Central memory CD8-positive, alpha-beta T cell (primary cell): ENCODE results near the gene CLIC3.

ENCODE experiments used
- ATAC-seq: fragments of 150-1000 bp; cut with Tn5 transposase; replicated peaks from 2 replicates; pipeline ENCODE4 v1.10.0; 2022; ENCODE audit warnings: mild to moderate bottlenecking, moderate FRiP score, moderate number of reproducible peaks; ENCODE audit not compliant: poor library complexity, severe bottlenecking; ENCODE audit errors: extremely low read depth
- DNase-seq, 2 donors: peaks; one replicate each; pipeline ENCODE4 v3.0.0; 2021; ENCODE audit warnings: low spot score in 2 of 2
- H3K27ac Mint-ChIP-seq: one replicate; pipeline ENCODE4 v1.8.0; 2022; ENCODE audit warnings: low read depth, mild to moderate bottlenecking, moderate library complexity, mixed read lengths
- H3K27me3 Mint-ChIP-seq: one replicate; pipeline ENCODE4 v1.8.0; 2022; ENCODE audit warnings: mixed read lengths
- H3K36me3 Mint-ChIP-seq: one replicate; pipeline ENCODE4 v1.8.0; 2022; ENCODE audit warnings: mild to moderate bottlenecking, moderate library complexity, mixed read lengths; ENCODE audit not compliant: insufficient read depth
- H3K4me1 Mint-ChIP-seq: one replicate; pipeline ENCODE4 v1.8.0; 2022; ENCODE audit warnings: mixed read lengths
- H3K4me3 Mint-ChIP-seq: one replicate; pipeline ENCODE4 v1.8.0; 2022; ENCODE audit warnings: mild to moderate bottlenecking, moderate library complexity, mixed read lengths
- H3K9me3 Mint-ChIP-seq: one replicate; pipeline ENCODE4 v1.8.0; 2022; ENCODE audit warnings: mixed read lengths

Gene CLIC3

GRCh38 chr9:137019891-137020683, 23.7 kb upstream of the CLIC3 start:
- no peaks in the 10 kb centered on the region for H3K27me3 Mint-ChIP-seq
- DNase-seq = no peak
- peaks cover 6% of the 10 kb centered on the region for H3K36me3 Mint-ChIP-seq
- H3K9me3 Mint-ChIP-seq = no peaks in the 10 kb centered on the region
- ATAC-seq = no peak
- peaks cover 5% of the 10 kb centered on the region for H3K4me1 Mint-ChIP-seq
- H3K27ac Mint-ChIP-seq = no peak overlapping the region
- H3K4me3 Mint-ChIP-seq = no peak overlapping the region

DNA sequence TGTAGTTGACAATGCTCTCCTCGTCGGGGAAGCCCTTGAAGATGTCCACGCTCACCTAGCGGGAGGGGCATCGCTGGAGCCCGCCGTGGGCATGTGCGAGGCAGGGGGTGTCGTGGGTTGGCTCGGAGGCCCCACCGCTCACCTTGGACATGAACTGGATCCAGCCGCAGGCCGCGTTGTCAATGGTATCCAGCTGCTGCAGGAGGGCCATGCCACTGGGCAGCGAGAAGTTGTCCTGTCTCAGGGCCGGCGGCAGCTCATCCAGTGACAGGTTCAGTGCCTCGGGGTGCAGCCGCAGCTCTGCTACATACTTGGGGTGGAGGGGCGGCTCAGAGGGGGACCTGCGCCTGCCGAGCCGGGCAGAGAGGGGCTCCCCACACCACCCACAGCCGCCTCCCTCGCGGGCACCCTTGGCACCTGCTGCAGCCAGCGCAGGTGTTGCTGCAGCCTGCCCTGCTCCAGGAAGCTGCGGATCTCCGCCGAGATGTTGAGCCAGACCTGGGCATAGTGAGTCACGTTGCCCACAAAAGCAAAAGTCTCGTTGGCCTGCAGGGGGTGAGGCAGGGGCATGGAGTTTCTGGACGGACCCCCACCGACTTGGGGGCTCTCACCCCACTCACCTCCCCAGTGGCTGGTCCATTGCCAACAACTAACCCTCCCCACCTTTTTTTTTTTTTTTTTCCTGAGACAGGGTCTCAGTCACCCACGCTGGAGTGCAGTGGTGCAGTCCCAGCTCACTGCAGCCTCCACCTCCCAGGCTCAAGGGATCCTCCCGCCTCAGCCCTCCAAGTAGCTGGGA, 22.6 kb upstream of the CLIC3 start:
- Mint-ChIP-seq H3K36me3 (peaks cover 5% of the 10 kb centered on the region), H3K9me3 (no peaks in the 10 kb centered on the region), H3K4me1 (peaks cover 5% of the 10 kb centered on the region), H3K27ac (no peak overlapping the region), H3K4me3 (no peak overlapping the region), H3K27me3 (no peaks in the 10 kb centered on the region)
- DNase-seq (no peak), ATAC-seq (no peak)

- H3K4me1 Mint-ChIP-seq = peaks cover 5% of the 10 kb centered on the region
- no peak for DNase-seq
- H3K9me3 Mint-ChIP-seq = no peaks in the 10 kb centered on the region
- no peak for ATAC-seq
- no peak overlapping the region for H3K27ac Mint-ChIP-seq
- H3K27me3 Mint-ChIP-seq = no peaks in the 10 kb centered on the region
- peaks cover 2% of the 10 kb centered on the region for H3K36me3 Mint-ChIP-seq
- no peak overlapping the region for H3K4me3 Mint-ChIP-seq
Measured at GRCh38 chr9:137017791-137018497, 21.6 kb upstream of the CLIC3 start.

DNA sequence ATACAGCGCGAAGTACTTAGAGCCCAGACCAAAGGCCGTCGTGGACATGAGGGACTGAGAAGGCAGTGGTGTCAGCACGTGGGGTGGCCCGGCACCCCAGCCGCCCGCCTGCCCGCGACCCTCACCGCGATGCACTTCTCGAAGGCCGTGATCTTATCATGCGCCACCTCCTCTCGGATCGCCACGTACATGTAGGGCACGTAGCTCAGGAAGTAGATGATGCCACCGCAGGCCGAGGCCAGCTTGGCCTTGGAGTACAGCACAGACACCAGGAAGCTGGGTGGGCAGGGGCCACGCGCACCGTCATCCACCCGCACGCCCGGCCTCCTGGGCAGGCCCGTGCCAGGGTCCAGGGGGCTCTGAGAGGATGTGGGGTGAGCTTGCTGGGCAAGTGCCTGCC, 20.7 kb upstream of the CLIC3 start:
- H3K4me3 Mint-ChIP-seq = no peak overlapping the region
- H3K27ac Mint-ChIP-seq = no peak overlapping the region
- peaks cover 4% of the 10 kb centered on the region for H3K36me3 Mint-ChIP-seq
- H3K4me1 Mint-ChIP-seq = peaks cover 3% of the 10 kb centered on the region
- no peak for ATAC-seq
- no peaks in the 10 kb centered on the region for H3K27me3 Mint-ChIP-seq
- DNase-seq = no peak
- no peaks in the 10 kb centered on the region for H3K9me3 Mint-ChIP-seq

DNA sequence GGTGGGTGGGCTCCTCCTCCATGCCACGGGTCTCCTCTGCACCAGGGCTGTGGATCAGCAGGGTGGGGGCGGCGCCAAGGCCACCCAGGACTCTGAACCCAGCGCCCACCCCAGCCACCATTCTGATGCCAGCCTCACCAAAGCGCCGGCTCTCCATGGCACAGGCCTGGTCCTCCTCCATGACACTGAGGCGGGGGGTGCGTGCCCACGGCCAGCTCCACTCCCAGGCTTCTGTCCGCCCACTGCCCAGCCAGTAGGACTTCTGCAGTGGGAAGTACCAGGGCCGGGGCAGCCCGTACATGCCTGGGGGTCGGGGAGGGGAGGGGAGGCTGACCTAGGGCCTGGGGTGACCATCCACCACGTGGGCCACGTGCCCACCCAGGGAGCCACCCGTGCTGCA, 20.1 kb upstream of the CLIC3 start:
- ATAC-seq = no peak
- Mint-ChIP-seq H3K4me1 (no peaks in the 10 kb centered on the region), H3K27me3 (no peaks in the 10 kb centered on the region), H3K4me3 (no peak overlapping the region), H3K36me3 (peaks cover 4% of the 10 kb centered on the region), H3K9me3 (no peaks in the 10 kb centered on the region), H3K27ac (no peak overlapping the region)
- DNase-seq = no peak

DNA sequence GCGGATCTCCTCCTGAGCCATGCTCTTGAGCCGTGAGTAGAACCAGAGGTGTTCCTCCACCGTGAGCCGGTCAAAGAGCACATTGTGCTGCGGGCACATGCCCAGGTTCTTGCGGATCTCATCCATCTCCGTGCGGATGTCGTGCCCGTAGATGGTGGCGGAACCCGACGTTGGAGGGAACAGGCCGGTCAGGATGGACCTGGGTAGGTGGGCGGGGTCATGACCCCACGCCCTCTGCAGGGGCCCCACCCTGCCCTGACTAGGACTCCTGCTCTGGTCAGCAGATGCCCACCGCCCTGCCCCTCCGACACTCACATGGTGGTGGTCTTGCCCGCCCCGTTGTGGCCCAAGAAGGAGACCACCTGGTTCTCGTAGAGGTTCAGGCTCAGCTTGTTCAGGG, 19.6 kb upstream of the CLIC3 start:
- Mint-ChIP-seq H3K27me3 (no peaks in the 10 kb centered on the region), H3K27ac (no peak overlapping the region), H3K9me3 (no peaks in the 10 kb centered on the region), H3K4me1 (no peaks in the 10 kb centered on the region), H3K4me3 (no peak overlapping the region), H3K36me3 (peaks cover 7% of the 10 kb centered on the region)
- no peak for DNase-seq
- no peak for ATAC-seq

DNA sequence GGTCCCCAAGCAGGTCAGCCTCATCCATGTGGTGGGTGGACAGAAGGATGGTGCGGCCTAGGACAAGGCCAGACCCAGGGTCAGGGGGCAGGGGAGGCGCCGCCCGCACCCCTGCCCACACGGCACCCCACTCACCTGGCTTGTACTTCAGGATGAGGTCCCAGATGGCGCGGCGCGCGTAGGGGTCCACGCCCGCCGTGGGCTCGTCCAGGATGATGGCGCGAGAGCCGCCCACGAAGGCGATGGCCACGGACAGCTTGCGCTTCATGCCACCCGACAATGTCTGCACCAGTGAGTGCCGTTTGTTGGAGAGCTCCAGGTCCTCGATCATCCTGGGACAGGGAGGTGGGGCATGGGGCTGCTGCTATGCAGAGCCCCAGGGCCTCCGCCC, 19.2 kb upstream of the CLIC3 start:
- DNase-seq (no peak), ATAC-seq (no peak)
- H3K27me3 Mint-ChIP-seq = no peaks in the 10 kb centered on the region
- peaks cover 8% of the 10 kb centered on the region for H3K36me3 Mint-ChIP-seq
- no peaks in the 10 kb centered on the region for H3K4me1 Mint-ChIP-seq
- H3K27ac Mint-ChIP-seq = no peak overlapping the region
- no peaks in the 10 kb centered on the region for H3K9me3 Mint-ChIP-seq
- no peak overlapping the region for H3K4me3 Mint-ChIP-seq

DNA sequence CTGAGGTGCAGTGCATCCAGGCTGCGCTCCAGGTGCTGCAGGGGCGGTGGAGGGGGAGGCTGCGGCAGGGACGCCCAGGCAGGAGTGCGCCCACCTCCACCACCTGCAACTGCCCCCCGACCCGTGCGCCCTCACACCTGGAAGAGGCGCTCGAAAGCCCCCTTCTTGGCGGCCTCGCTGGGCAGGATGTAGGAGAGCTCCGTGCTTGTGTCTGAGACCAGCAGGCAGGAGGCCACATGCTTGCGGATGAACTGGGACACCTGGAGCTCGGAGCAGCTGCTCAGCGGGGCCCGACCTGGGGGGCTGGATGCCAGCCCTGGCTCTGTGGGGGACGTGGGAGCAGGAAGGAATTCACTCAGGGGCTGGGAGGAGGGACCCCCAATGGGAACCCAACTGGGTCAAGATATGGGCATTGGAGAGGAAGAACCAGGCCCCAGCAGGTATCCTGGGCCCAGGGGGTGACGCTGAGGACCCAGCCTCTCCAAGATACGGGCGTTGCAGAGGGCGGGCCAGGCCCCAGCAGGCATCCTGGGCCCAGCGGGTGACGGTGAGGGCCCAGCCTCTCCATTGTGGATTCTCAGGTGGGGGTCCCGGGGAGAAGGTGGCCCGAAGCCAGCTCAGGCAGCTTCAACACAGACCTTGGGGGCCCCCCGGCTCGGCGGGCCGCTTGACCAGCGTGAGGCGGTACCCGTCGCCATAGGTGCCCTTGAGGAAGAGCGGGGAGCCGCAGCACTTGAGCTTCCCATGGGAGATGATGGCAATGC, 18.6 kb upstream of the CLIC3 start:
- Mint-ChIP-seq H3K27me3 (no peaks in the 10 kb centered on the region), H3K27ac (no peak overlapping the region), H3K36me3 (peaks cover 8% of the 10 kb centered on the region), H3K4me3 (no peak overlapping the region), H3K9me3 (no peaks in the 10 kb centered on the region), H3K4me1 (no peaks in the 10 kb centered on the region)
- ATAC-seq (no peak), DNase-seq (no peak)

GRCh38 chr9:137014166-137014565, 17.8 kb upstream of the CLIC3 start:
- Mint-ChIP-seq H3K4me3 (no peak overlapping the region), H3K9me3 (no peaks in the 10 kb centered on the region), H3K27ac (no peak overlapping the region), H3K4me1 (no peaks in the 10 kb centered on the region), H3K36me3 (peaks cover 11% of the 10 kb centered on the region), H3K27me3 (no peaks in the 10 kb centered on the region)
- ATAC-seq (no peak), DNase-seq (no peak)

GRCh38 chr9:137013571-137013940, 17.2 kb upstream of the CLIC3 start:
- DNase-seq = no peak
- no peaks in the 10 kb centered on the region for H3K27me3 Mint-ChIP-seq
- no peaks in the 10 kb centered on the region for H3K9me3 Mint-ChIP-seq
- peaks cover 11% of the 10 kb centered on the region for H3K36me3 Mint-ChIP-seq
- no peak for ATAC-seq
- no peaks in the 10 kb centered on the region for H3K4me1 Mint-ChIP-seq
- H3K27ac Mint-ChIP-seq = no peak overlapping the region
- no peak overlapping the region for H3K4me3 Mint-ChIP-seq

- H3K4me3 Mint-ChIP-seq = no peak overlapping the region
- H3K27me3 Mint-ChIP-seq = no peaks in the 10 kb centered on the region
- H3K36me3 Mint-ChIP-seq = peaks cover 11% of the 10 kb centered on the region
- DNase-seq (no peak), ATAC-seq (no peak)
- H3K9me3 Mint-ChIP-seq = no peaks in the 10 kb centered on the region
- H3K27ac Mint-ChIP-seq = no peak overlapping the region
- H3K4me1 Mint-ChIP-seq = no peaks in the 10 kb centered on the region
Measured at GRCh38 chr9:137012694-137013570, 16.6 kb upstream of the CLIC3 start.
